HepG2 (cell line): ENCODE results near the gene EAF1.

ENCODE experiments used
- AGO1 ChIP-seq: fragments of 200-400 bp; formaldehyde crosslinking; IDR thresholded peaks from 2 replicates; pipeline ENCODE4 v1.6.1; 2017; ENCODE audit warnings: mild to moderate bottlenecking, low read depth, low read length, moderate library complexity; ENCODE audit not compliant: poor library complexity, severe bottlenecking
- ATF3 ChIP-seq: sonication (generic); formaldehyde crosslinking; IDR thresholded peaks from 2 replicates; pipeline ENCODE4 v1.4.0; 2020; ENCODE audit warnings: missing genetic modification reagents
- HBP1 ChIP-seq: IDR thresholded peaks from 2 replicates; pipeline ENCODE4 v1.6.1; 2016; ENCODE audit warnings: low read depth, control low read depth
- HNF4A ChIP-seq: sonication (generic); formaldehyde crosslinking; IDR thresholded peaks from 2 replicates; pipeline ENCODE4 v1.4.0; 2020; ENCODE audit warnings: missing genetic modification reagents
- MXI1 ChIP-seq: IDR thresholded peaks from 3 replicates; pipeline ENCODE4 v1.6.1; 2012; ENCODE audit warnings: low read depth, low read length, inconsistent platforms, borderline replicate concordance
- TCF12 ChIP-seq, 2 experiments: fragments of 450-650 bp in 1 of 2; sonication (generic) in 1 of 2; formaldehyde crosslinking in 1 of 2; IDR thresholded peaks; 2 replicates each; pipeline versions ENCODE4 v1.6.1 to v1.8.0; 2017 to 2022; ENCODE audit warnings: antibody characterized with exemption in 1 of 2, mild to moderate bottlenecking in 1 of 2, missing genetic modification reagents in 1 of 2, moderate library complexity in 1 of 2
- ZBTB40 ChIP-seq, 2 experiments: fragments of 450-650 bp in 1 of 2; sonication (generic) in 1 of 2; formaldehyde crosslinking in 1 of 2; IDR thresholded peaks; 2 replicates each; pipeline versions ENCODE4 v1.6.1 to v1.8.0; 2016 to 2022; ENCODE audit warnings: antibody characterized with exemption in 1 of 2, mild to moderate bottlenecking in 1 of 2, missing genetic modification reagents in 1 of 2
- ZNF3 ChIP-seq: IDR thresholded peaks from 2 replicates; pipeline ENCODE4 v1.7.0; 2017; ENCODE audit warnings: inconsistent platforms

GRCh38 chr3:15486979-15487378 is 59.6 kb downstream of the EAF1 start:
- TF ChIP-seq ZBTB40 (IDR thresholded peaks at IDR 0.05) = no peak
- TF ChIP-seq ZBTB40 (CRISPR knock-in tag; IDR thresholded peaks at IDR 0.05) = no peak
- TF ChIP-seq MXI1 = no peak
- no peak for TF ChIP-seq AGO1
- TF ChIP-seq HNF4A (CRISPR knock-in tag) = no peak
- no peak for TF ChIP-seq ZNF3 (CRISPR knock-in tag)
- TF ChIP-seq TCF12 (IDR thresholded peaks at IDR 0.05) = no peak
- no peak for TF ChIP-seq TCF12 (CRISPR knock-in tag; IDR thresholded peaks at IDR 0.05)
- TF ChIP-seq HBP1 = no peak
- no peak for TF ChIP-seq ATF3
